ENCODE measurements around the gene SRSF1.

- TF ChIP-seq, protein P1, sequence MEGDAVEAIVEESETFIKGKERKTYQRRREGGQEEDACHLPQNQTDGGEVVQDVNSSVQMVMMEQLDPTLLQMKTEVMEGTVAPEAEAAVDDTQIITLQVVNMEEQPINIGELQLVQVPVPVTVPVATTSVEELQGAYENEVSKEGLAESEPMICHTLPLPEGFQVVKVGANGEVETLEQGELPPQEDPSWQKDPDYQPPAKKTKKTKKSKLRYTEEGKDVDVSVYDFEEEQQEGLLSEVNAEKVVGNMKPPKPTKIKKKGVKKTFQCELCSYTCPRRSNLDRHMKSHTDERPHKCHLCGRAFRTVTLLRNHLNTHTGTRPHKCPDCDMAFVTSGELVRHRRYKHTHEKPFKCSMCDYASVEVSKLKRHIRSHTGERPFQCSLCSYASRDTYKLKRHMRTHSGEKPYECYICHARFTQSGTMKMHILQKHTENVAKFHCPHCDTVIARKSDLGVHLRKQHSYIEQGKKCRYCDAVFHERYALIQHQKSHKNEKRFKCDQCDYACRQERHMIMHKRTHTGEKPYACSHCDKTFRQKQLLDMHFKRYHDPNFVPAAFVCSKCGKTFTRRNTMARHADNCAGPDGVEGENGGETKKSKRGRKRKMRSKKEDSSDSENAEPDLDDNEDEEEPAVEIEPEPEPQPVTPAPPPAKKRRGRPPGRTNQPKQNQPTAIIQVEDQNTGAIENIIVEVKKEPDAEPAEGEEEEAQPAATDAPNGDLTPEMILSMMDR (IDR thresholded peaks at IDR 0.05; ENCODE audit: poor library complexity), result no peak
- TF ChIP-seq EZH2 (IDR thresholded peaks at IDR 0.05; ENCODE audit: borderline replicate concordance), result no peak
Measured at GRCh38 chr17:57970710-57971109, 36.3 kb downstream of the SRSF1 start.
